ENCODE results near the gene CD3G. TPM values are rescaled to one million over a fixed set of nuclear protein-coding genes. Genes with fewer than 3 reads are reported as not detected.

CD3G gene
- total RNA-seq, 4 donors from 2014 or later, result 0.13 to 0.33 (median 0.23) TPM; not detected in 1

Small RNA genes within 50 kb of the gene (small RNA-seq; reads per million reads assigned to genes)
- gene AP001582.1, result 0 reads per million in 3 donors

Other genes with a start within 250 kb of the CD3G start
- gene SCN4B, start 191.5 kb upstream of the CD3G start, total RNA-seq, result 1 to 10 TPM; 3.7 to 8.4 (median 4.4) TPM
- gene SCN2B, start 167.7 kb upstream of the CD3G start, total RNA-seq, result 1 to 10 TPM in 1 of 4 donors, under 1 TPM in 3; 0.42 to 1.2 (median 0.67) TPM
- 1 to 10 TPM in 3 of 4 donors, under 1 TPM in 1; 0.92 to 8.9 (median 1.2) TPM for gene JAML, start 119.3 kb upstream of the CD3G start, total RNA-seq
- gene MPZL3, start 92.0 kb upstream of the CD3G start, total RNA-seq, result under 1 TPM; 0.42 to 0.52 (median 0.48) TPM
- gene MPZL2, start 80.0 kb upstream of the CD3G start, total RNA-seq, result 10 to 100 TPM in 3 of 4 donors, 1 to 10 TPM in 1; 6.6 to 31.6 (median 13.9) TPM
- gene CD3E, start 39.6 kb upstream of the CD3G start, total RNA-seq, result 1 to 10 TPM in 2 of 4 donors, under 1 TPM in 2; 0.42 to 2.8 (median 0.96) TPM
- under 1 TPM in 1 of 4 donors, not detected in 3; 0.83 TPM for gene CD3D, start 1.6 kb upstream of the CD3G start, total RNA-seq
- gene UBE4A, start 15.3 kb downstream of the CD3G start, total RNA-seq, result 10 to 100 TPM; 32.0 to 40.8 (median 36.6) TPM
- gene ATP5MG, start 57.3 kb downstream of the CD3G start, total RNA-seq, result 10 to 100 TPM; 61.0 to 91.1 (median 69.1) TPM
- 10 to 100 TPM; 61.0 to 68.7 (median 62.1) TPM for gene KMT2A, start 92.1 kb downstream of the CD3G start, total RNA-seq
- 1 to 10 TPM in 3 of 4 donors, under 1 TPM in 1; 0.50 to 3.7 (median 1.4) TPM for gene TTC36, start 183.1 kb downstream of the CD3G start, total RNA-seq
- 10 to 100 TPM; 35.0 to 56.5 (median 54.0) TPM for gene TMEM25, start 186.8 kb downstream of the CD3G start, total RNA-seq
- gene IFT46, start 221.6 kb downstream of the CD3G start, total RNA-seq, result 10 to 100 TPM; 21.3 to 31.6 (median 27.9) TPM
- 100 to 1,000 TPM in 2 of 4 donors, 10 to 100 TPM in 2; 83.9 to 115 (median 102) TPM for gene ARCN1, start 228.1 kb downstream of the CD3G start, total RNA-seq